ENCODE data around the gene NOC2L. TPM values are rescaled to one million over a fixed set of nuclear protein-coding genes. Genes with fewer than 3 reads are reported as not detected.

NOC2L gene
- total RNA-seq, 2 experiments from 2014 or later = 77.9 to 99.0 TPM

DNA sequence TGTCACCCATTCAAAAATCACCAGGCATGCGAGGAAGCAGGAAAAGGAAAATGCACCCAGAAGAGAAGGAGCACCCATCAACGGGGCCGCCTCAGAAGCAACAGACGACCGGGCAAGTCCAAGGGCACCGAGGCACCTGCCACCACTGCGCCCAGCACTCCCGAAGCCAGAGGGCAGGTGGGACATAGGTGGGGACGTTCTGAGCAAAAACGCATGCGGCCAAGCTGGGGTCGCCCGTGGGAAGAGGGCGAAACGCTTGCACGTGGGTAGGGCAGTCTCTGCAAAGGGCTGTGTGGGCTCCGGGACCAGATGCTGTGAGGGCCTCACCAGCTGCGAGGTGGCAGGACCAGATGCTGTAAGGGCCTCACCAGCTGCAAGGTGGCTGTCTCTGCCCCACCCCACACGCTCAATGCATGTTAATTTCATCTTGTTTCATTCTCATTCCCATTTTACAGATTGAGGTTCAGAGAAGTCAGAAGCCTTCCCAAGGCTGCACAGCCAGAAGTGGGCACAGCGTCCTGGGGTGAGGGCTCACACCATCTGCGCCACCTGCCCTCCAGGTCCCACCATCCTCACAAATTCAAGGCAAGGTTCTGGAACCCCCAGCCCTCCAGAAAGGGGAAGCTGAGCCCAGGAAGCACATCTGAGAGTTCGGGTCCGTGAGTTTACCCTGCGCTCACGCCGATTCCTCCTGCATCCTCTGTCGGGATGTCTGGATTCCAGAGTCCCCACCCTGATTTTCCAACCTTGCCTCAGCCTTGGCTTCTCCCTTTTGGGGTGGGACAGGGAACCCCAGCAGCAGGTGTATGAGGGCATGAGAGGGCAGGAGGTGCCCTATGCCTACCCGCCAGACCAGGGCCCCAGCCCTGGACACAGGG lies 43.5 kb downstream of the NOC2L start:
- H3K9me3 ChIP-seq (ENCODE audit: low read length) = no peaks in the 10 kb centered on the region
- no peaks in the 10 kb centered on the region for H3K9me2 ChIP-seq (ENCODE audit: insufficient read depth, low read length)
- CTCF ChIA-PET (ENCODE audit: unreplicated experiment) = no interaction called here
- no peak for DNase-seq (ENCODE audit: low spot score)
- H3K36me3 ChIP-seq (ENCODE audit: insufficient read depth, low read length) = no peaks in the 10 kb centered on the region
- H3K27ac ChIP-seq (ENCODE audit: low read depth, low read length, poor library complexity, severe bottlenecking) = no peak overlapping the region
- H3K4me3 ChIP-seq (ENCODE audit: low read depth, low read length, poor library complexity, severe bottlenecking) = no peak overlapping the region
- POLR2A ChIA-PET = no interaction called here
- peaks cover 6% of the 10 kb centered on the region for H3K4me1 ChIP-seq (ENCODE audit: insufficient read depth, low read length, poor library complexity, severe bottlenecking)
- no peaks in the 10 kb centered on the region for H4K20me1 ChIP-seq (ENCODE audit: insufficient read depth, low read length)
- no peak overlapping the region for H3K4me2 ChIP-seq (ENCODE audit: low read length)
- intact Hi-C loops (cut with micrococcal nuclease; ENCODE audit: unreplicated experiment) = no loop called here
- TF ChIP-seq, protein P1, sequence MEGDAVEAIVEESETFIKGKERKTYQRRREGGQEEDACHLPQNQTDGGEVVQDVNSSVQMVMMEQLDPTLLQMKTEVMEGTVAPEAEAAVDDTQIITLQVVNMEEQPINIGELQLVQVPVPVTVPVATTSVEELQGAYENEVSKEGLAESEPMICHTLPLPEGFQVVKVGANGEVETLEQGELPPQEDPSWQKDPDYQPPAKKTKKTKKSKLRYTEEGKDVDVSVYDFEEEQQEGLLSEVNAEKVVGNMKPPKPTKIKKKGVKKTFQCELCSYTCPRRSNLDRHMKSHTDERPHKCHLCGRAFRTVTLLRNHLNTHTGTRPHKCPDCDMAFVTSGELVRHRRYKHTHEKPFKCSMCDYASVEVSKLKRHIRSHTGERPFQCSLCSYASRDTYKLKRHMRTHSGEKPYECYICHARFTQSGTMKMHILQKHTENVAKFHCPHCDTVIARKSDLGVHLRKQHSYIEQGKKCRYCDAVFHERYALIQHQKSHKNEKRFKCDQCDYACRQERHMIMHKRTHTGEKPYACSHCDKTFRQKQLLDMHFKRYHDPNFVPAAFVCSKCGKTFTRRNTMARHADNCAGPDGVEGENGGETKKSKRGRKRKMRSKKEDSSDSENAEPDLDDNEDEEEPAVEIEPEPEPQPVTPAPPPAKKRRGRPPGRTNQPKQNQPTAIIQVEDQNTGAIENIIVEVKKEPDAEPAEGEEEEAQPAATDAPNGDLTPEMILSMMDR (conservative IDR thresholded peaks at IDR 0.05; ENCODE audit: low read length) = no peak
- TF ChIP-seq EZH2phosphoT487 (IDR thresholded peaks at IDR 0.05; ENCODE audit: borderline replicate concordance, low read depth, low read length) = no peak
- H2AFZ ChIP-seq (ENCODE audit: low read length) = no peak overlapping the region
- BruUV-seq (replicated peaks) = no TSS peak
- H3K79me2 ChIP-seq (ENCODE audit: insufficient read depth, low read depth, low read length) = no peaks in the 10 kb centered on the region

DNA sequence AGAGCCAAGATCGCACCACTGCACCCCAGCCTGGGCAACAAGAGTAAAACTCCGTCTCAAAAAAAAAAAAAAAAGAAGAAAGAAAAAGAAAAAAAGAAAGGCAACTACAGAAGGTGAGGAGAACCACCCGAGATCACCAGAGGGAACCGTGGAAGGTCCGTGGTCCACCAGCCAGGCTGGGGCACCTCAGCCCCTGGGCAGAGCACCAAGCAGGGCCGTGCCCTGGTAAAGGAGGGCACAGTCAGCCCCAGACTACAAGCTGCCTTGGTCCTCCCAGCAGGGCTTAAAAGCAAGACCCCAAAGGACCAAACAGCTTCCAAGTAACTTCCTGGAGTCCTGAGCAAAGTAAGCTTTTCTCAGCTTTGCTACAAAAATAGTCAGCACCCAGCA lies 44.2 kb downstream of the NOC2L start:
- intact Hi-C loops (cut with micrococcal nuclease; ENCODE audit: unreplicated experiment) = no loop called here
- H3K4me3 ChIP-seq (ENCODE audit: low read depth, low read length, poor library complexity, severe bottlenecking) = no peak overlapping the region
- H2AFZ ChIP-seq (ENCODE audit: low read length) = no peak overlapping the region
- no peak overlapping the region for H3K4me2 ChIP-seq (ENCODE audit: low read length)
- CTCF ChIA-PET (ENCODE audit: unreplicated experiment) = no interaction called here
- no peak for TF ChIP-seq EZH2phosphoT487 (IDR thresholded peaks at IDR 0.05; ENCODE audit: borderline replicate concordance, low read depth, low read length)
- TF ChIP-seq, protein P1 (conservative IDR thresholded peaks at IDR 0.05; ENCODE audit: low read length) = no peak
- H3K4me1 ChIP-seq (ENCODE audit: insufficient read depth, low read length, poor library complexity, severe bottlenecking) = no peaks in the 10 kb centered on the region
- no peaks in the 10 kb centered on the region for H3K79me2 ChIP-seq (ENCODE audit: insufficient read depth, low read depth, low read length)
- POLR2A ChIA-PET = interaction anchor here (0.7 kb wide), 1 partner anchor 360 kb away, joined by 3 read pairs; no protein-coding TSS in a partner anchor
- H3K36me3 ChIP-seq (ENCODE audit: insufficient read depth, low read length) = no peaks in the 10 kb centered on the region
- DNase-seq (ENCODE audit: low spot score) = no peak
- no peak overlapping the region for H3K27ac ChIP-seq (ENCODE audit: low read depth, low read length, poor library complexity, severe bottlenecking)
- no peaks in the 10 kb centered on the region for H4K20me1 ChIP-seq (ENCODE audit: insufficient read depth, low read length)
- no peaks in the 10 kb centered on the region for H3K9me2 ChIP-seq (ENCODE audit: insufficient read depth, low read length)
- BruUV-seq (replicated peaks) = no TSS peak
- H3K9me3 ChIP-seq (ENCODE audit: low read length) = no peaks in the 10 kb centered on the region

Data from OCI-LY7 (cell line).